Esophagus muscularis mucosa (tissue), 3 donors: Measurements from ENCODE around the gene GRID1.

Experiments
- POLR2A ChIP-seq: fragments of 450-650 bp; IDR thresholded peaks from one replicate; pipeline ENCODE4 v1.6.1; 2017; ENCODE audit warnings: antibody characterized with exemption, moderate library complexity, mild to moderate bottlenecking, low read depth
- POLR2AphosphoS5 ChIP-seq, 2 donors: sonication (generic); formaldehyde crosslinking; IDR thresholded peaks; one replicate each; pipeline ENCODE4 v1.6.1; 2017; ENCODE audit warnings: antibody characterized with exemption in 2 of 2
- TF ChIP-seq, protein P1 (sequence below), 3 experiments: fragments of 200-600 bp in 2 of 3; fragments of 450-650 bp in 1 of 3; sonication (generic) in 2 of 3; IDR thresholded peaks; one replicate each; pipeline ENCODE4 v1.5.1; 2017 to 2019; ENCODE audit warnings: antibody characterized with exemption in 3 of 3, mild to moderate bottlenecking in 2 of 3, moderate library complexity in 1 of 3

DNA sequence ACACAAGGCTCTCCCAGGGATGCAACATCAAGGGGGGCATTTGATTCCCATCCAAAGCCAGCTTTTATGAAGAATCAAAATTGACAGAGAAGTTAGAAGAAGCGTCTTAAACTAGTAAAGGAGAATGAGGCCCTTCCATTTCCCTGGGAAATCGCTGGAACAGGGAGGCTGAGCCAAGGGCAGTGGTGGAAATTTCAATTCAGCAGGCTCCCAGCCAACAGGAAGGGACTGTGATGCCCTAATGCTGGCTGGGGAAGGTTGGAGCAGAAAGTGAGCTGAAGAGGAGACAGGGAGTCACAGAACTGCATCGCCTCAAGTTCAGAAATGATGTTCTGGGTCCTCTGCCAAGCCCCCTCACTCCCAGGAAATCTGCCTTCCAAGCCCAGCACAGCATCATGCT is 517.3 kb downstream of the GRID1 start:
- TF ChIP-seq, protein P1, sequence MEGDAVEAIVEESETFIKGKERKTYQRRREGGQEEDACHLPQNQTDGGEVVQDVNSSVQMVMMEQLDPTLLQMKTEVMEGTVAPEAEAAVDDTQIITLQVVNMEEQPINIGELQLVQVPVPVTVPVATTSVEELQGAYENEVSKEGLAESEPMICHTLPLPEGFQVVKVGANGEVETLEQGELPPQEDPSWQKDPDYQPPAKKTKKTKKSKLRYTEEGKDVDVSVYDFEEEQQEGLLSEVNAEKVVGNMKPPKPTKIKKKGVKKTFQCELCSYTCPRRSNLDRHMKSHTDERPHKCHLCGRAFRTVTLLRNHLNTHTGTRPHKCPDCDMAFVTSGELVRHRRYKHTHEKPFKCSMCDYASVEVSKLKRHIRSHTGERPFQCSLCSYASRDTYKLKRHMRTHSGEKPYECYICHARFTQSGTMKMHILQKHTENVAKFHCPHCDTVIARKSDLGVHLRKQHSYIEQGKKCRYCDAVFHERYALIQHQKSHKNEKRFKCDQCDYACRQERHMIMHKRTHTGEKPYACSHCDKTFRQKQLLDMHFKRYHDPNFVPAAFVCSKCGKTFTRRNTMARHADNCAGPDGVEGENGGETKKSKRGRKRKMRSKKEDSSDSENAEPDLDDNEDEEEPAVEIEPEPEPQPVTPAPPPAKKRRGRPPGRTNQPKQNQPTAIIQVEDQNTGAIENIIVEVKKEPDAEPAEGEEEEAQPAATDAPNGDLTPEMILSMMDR (IDR thresholded peaks at IDR 0.05): no peak
- TF ChIP-seq POLR2A (no peak), POLR2AphosphoS5 (IDR thresholded peaks at IDR 0.05) (no peak)
